Measurements from ENCODE around the gene ZNF169. TPM values are rescaled to one million over a fixed set of nuclear protein-coding genes. Genes with fewer than 3 reads are reported as not detected.
A peak's percentile ranks its signal among the peaks of the same experiment; 100 is the strongest.

ZNF169 gene
- total RNA-seq, 1 donor from 2014 or later = 4.1 TPM

DNA sequence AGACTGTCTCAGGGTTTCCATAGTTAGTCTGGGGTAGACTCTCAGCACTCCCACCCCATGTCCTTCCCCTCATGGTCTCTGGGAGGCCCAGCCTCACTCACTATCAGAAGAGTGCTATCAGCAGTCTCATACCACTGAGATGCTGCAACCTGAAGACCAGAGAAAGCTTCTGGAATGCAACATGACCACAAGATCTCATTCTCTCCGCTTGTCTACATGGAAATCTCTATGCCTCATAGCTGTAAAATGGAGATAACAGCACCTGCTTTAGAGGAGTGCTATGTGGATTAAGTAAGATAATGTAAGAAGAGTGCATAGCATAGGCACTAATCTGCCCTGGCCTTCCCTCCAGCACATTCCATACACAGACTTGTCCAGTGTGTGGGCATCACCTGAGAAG, 47.0 kb upstream of the ZNF169 start:
- Mint-ChIP-seq H3K27me3 (ENCODE audit: low read depth, unreplicated experiment) (peaks cover 4% of the 10 kb centered on the region), H3K4me3 (ENCODE audit: unreplicated experiment) (no peak overlapping the region), H3K27ac (ENCODE audit: unreplicated experiment) (peak overlapping the region; percentile 78), H3K4me1 (ENCODE audit: low read depth, unreplicated experiment) (peaks cover 10% of the 10 kb centered on the region), H3K36me3 (ENCODE audit: low read depth, unreplicated experiment) (peaks cover 3% of the 10 kb centered on the region), H3K9me3 (ENCODE audit: unreplicated experiment) (peaks cover 8% of the 10 kb centered on the region)
- FAIRE-seq = no peak
- Histone ChIP-seq H4K20me1 (ENCODE audit: insufficient read depth, low read length) (no peaks in the 10 kb centered on the region), H3K27me3 (ENCODE audit: insufficient read depth, low read length) (no peaks in the 10 kb centered on the region), H3K79me2 (ENCODE audit: insufficient read depth, low read length) (no peaks in the 10 kb centered on the region), H3K4me2 (ENCODE audit: low read length) (no peak overlapping the region), H3K27ac (ENCODE audit: low read depth, low read length) (no peak overlapping the region), H3K9me3 (ENCODE audit: insufficient read depth, low read depth, low read length) (no peaks in the 10 kb centered on the region), H2AFZ (ENCODE audit: low read depth, low read length) (no peak overlapping the region), H3K9ac (ENCODE audit: low read length) (no peak overlapping the region), H3K4me3 (ENCODE audit: insufficient read depth, low read depth, low read length) (no peak overlapping the region), H3K36me3 (ENCODE audit: insufficient read depth, low read length) (no peaks in the 10 kb centered on the region), H3K4me1 (ENCODE audit: insufficient read depth, low read length) (no peaks in the 10 kb centered on the region)
- DNase-seq (ENCODE audit: low read depth) = peak; percentile 78
- TF ChIP-seq EZH2 (IDR thresholded peaks at IDR 0.05; ENCODE audit: insufficient read depth, low read length) = no peak
- TF ChIP-seq, protein P1, sequence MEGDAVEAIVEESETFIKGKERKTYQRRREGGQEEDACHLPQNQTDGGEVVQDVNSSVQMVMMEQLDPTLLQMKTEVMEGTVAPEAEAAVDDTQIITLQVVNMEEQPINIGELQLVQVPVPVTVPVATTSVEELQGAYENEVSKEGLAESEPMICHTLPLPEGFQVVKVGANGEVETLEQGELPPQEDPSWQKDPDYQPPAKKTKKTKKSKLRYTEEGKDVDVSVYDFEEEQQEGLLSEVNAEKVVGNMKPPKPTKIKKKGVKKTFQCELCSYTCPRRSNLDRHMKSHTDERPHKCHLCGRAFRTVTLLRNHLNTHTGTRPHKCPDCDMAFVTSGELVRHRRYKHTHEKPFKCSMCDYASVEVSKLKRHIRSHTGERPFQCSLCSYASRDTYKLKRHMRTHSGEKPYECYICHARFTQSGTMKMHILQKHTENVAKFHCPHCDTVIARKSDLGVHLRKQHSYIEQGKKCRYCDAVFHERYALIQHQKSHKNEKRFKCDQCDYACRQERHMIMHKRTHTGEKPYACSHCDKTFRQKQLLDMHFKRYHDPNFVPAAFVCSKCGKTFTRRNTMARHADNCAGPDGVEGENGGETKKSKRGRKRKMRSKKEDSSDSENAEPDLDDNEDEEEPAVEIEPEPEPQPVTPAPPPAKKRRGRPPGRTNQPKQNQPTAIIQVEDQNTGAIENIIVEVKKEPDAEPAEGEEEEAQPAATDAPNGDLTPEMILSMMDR (IDR thresholded peaks at IDR 0.05; ENCODE audit: insufficient read depth, low read depth, low read length) = no peak

DNA sequence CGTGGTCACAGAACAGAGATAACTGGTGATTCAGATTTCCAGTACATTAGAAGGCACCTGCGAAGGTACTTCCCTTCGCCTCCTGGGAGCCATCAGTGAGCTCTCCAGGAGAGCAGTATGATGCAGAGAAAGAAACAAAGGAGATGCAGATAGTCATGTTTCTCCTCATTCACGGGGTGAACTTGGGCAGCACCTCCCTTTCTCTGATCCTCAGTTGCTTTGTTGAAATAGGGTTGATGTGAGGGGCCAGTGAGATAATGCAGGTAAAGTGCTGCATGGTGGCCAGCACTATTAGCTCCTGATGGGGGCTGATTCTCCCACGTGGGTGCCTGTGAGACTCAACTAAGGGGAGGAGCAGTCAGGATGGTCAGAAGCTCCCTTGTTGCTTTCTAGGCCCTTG, 46.6 kb upstream of the ZNF169 start:
- no peak for FAIRE-seq
- H3K27ac Mint-ChIP-seq (ENCODE audit: unreplicated experiment) = peak overlapping the region; percentile 78
- H3K4me1 Mint-ChIP-seq (ENCODE audit: low read depth, unreplicated experiment) = peaks cover 10% of the 10 kb centered on the region
- Histone ChIP-seq H3K4me3 (ENCODE audit: insufficient read depth, low read depth, low read length) (no peak overlapping the region), H3K4me2 (ENCODE audit: low read length) (no peak overlapping the region), H3K27ac (ENCODE audit: low read depth, low read length) (no peak overlapping the region), H2AFZ (ENCODE audit: low read depth, low read length) (no peak overlapping the region), H3K4me1 (ENCODE audit: insufficient read depth, low read length) (no peaks in the 10 kb centered on the region), H3K27me3 (ENCODE audit: insufficient read depth, low read length) (no peaks in the 10 kb centered on the region), H4K20me1 (ENCODE audit: insufficient read depth, low read length) (no peaks in the 10 kb centered on the region), H3K36me3 (ENCODE audit: insufficient read depth, low read length) (no peaks in the 10 kb centered on the region), H3K79me2 (ENCODE audit: insufficient read depth, low read length) (no peaks in the 10 kb centered on the region), H3K9ac (ENCODE audit: low read length) (no peak overlapping the region), H3K9me3 (ENCODE audit: insufficient read depth, low read depth, low read length) (no peaks in the 10 kb centered on the region)
- peaks cover 1% of the 10 kb centered on the region for H3K36me3 Mint-ChIP-seq (ENCODE audit: low read depth, unreplicated experiment)
- no peak overlapping the region for H3K4me3 Mint-ChIP-seq (ENCODE audit: unreplicated experiment)
- peaks cover 6% of the 10 kb centered on the region for H3K9me3 Mint-ChIP-seq (ENCODE audit: unreplicated experiment)
- peaks cover 4% of the 10 kb centered on the region for H3K27me3 Mint-ChIP-seq (ENCODE audit: low read depth, unreplicated experiment)
- no peak for DNase-seq (ENCODE audit: low read depth)
- TF ChIP-seq EZH2 (IDR thresholded peaks at IDR 0.05; ENCODE audit: insufficient read depth, low read length) = no peak
- TF ChIP-seq, protein P1 (IDR thresholded peaks at IDR 0.05; ENCODE audit: insufficient read depth, low read depth, low read length) = no peak

DNA sequence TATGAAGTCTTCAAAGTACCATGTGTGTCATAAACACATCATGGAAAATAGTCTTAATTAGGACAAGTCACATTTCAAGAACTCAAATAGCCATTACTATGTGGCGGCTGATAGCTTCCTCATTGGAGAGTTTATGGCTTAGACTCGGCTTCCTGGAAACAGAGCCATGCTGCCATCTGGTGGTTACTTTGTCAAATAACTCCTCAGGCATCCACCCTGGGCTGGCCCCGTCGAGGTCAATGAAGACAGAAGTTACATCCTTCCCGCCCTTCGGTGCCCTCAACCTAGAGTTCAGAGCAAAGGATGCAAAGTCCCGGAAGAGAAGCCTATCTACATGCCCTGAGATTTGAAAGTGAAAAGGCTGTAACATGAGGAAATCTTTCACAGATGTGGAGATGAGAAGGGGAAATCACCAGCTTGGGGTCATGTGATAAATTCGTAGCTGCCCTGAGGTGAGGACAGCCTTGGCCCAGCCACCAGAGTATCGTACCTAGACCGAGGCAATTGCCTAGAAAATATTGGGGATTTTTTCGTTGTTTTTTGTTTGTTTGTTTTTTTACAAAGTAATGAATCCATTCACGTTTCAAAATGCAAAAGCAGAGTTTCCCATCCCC, 45.5 kb upstream of the ZNF169 start:
- Histone ChIP-seq H3K4me1 (ENCODE audit: insufficient read depth, low read length) (no peaks in the 10 kb centered on the region), H3K4me2 (ENCODE audit: low read length) (no peak overlapping the region), H3K27ac (ENCODE audit: low read depth, low read length) (no peak overlapping the region), H3K36me3 (ENCODE audit: insufficient read depth, low read length) (no peaks in the 10 kb centered on the region), H3K4me3 (ENCODE audit: insufficient read depth, low read depth, low read length) (no peak overlapping the region), H2AFZ (ENCODE audit: low read depth, low read length) (peak overlapping the region; percentile 48), H3K27me3 (ENCODE audit: insufficient read depth, low read length) (no peaks in the 10 kb centered on the region), H4K20me1 (ENCODE audit: insufficient read depth, low read length) (no peaks in the 10 kb centered on the region), H3K9me3 (ENCODE audit: insufficient read depth, low read depth, low read length) (no peaks in the 10 kb centered on the region), H3K79me2 (ENCODE audit: insufficient read depth, low read length) (no peaks in the 10 kb centered on the region), H3K9ac (ENCODE audit: low read length) (no peak overlapping the region)
- Mint-ChIP-seq H3K27ac (ENCODE audit: unreplicated experiment) (no peak overlapping the region), H3K27me3 (ENCODE audit: low read depth, unreplicated experiment) (peaks cover 4% of the 10 kb centered on the region), H3K36me3 (ENCODE audit: low read depth, unreplicated experiment) (no peaks in the 10 kb centered on the region), H3K4me1 (ENCODE audit: low read depth, unreplicated experiment) (peaks cover 10% of the 10 kb centered on the region), H3K4me3 (ENCODE audit: unreplicated experiment) (no peak overlapping the region), H3K9me3 (ENCODE audit: unreplicated experiment) (peaks cover 3% of the 10 kb centered on the region)
- no peak for TF ChIP-seq EZH2 (IDR thresholded peaks at IDR 0.05; ENCODE audit: insufficient read depth, low read length)
- TF ChIP-seq, protein P1 (IDR thresholded peaks at IDR 0.05; ENCODE audit: insufficient read depth, low read depth, low read length) = peak; percentile 74
- DNase-seq (ENCODE audit: low read depth) (peak; percentile 54), FAIRE-seq (peak; percentile 52)

Data from astrocyte (in vitro differentiated cells and primary cell).